ENCODE results near the gene PHGDH. TPM values are rescaled to one million over a fixed set of nuclear protein-coding genes. Genes with fewer than 3 reads are reported as not detected.

PHGDH gene
- total and polyA plus RNA-seq, 2 donors (not counting 1 experiment from before 2014, with no cell fraction given), result 1.2 to 3.9 TPM

GRCh38 chr1:119778359-119778758 lies 66.6 kb downstream of the PHGDH start:
- H3K36me3 ChIP-seq (replicated peaks in 1 of 2; ENCODE audit: control extremely low read depth in 1 of 2, control insufficient read depth in 1 of 2, extremely low read depth in 1 of 2, insufficient read depth in 2 of 2, low read length in 1 of 2), result no peaks in the 10 kb centered on the region
- Mint-ChIP-seq H3K4me1 (no peaks in the 10 kb centered on the region), H3K9me3 (ENCODE audit: insufficient read depth) (no peaks in the 10 kb centered on the region), H3K27me3 (peaks cover 15% of the 10 kb centered on the region), H3K4me3 (no peak overlapping the region), H3K27ac (no peak overlapping the region)
- H2AFZ ChIP-seq (ENCODE audit: insufficient read depth, low read depth, low read length, poor library complexity, severe bottlenecking), result no peak overlapping the region
- no peak for ATAC-seq (ENCODE audit: low read depth)
- H3K27ac ChIP-seq (ENCODE audit: low read length in 2 of 2), result no peak overlapping the region
- no peak overlapping the region for H3K9ac ChIP-seq (ENCODE audit: low read length)
- intact Hi-C loops (cut with micrococcal nuclease), result no loop called here
- no peaks in the 10 kb centered on the region for H3K79me2 ChIP-seq (ENCODE audit: control insufficient read depth, insufficient read depth, low read length)
- DNase-seq, result no peak
- whole genome bisulfite sequencing (ENCODE audit: insufficient coverage), result no CpG with 5 or more reads among the region's 6 CpGs
- H3K4me3 ChIP-seq (ENCODE audit: control extremely low read depth in 1 of 5, extremely low read depth in 1 of 5, insufficient read depth in 1 of 5, low read depth in 2 of 5, low read length in 4 of 5), result no peak overlapping the region
- H4K20me1 ChIP-seq (ENCODE audit: control insufficient read depth, insufficient read depth, low read length, poor library complexity, severe bottlenecking), result no peaks in the 10 kb centered on the region
- no peaks in the 10 kb centered on the region for H3K4me1 ChIP-seq (ENCODE audit: control insufficient read depth in 2 of 2, insufficient read depth in 2 of 2, low read length in 2 of 2)
- TF ChIP-seq EZH2 (IDR thresholded peaks at IDR 0.05; ENCODE audit: borderline replicate concordance, insufficient read depth, low read depth, low read length, poor library complexity, severe bottlenecking), result no peak
- TF ChIP-seq CTCF (IDR thresholded peaks at IDR 0.05), result no peak
- H3K9me3 ChIP-seq (ENCODE audit: control extremely low read depth in 1 of 3, control insufficient read depth in 2 of 3, insufficient read depth in 1 of 3, low read length in 2 of 3), result no peaks in the 10 kb centered on the region
- H3K4me2 ChIP-seq (replicated peaks; ENCODE audit: low read depth, low read length, poor library complexity, severe bottlenecking), result no peak overlapping the region
- H3K27me3 ChIP-seq (replicated peaks in 1 of 4; ENCODE audit: control extremely low read depth in 1 of 4, control insufficient read depth in 3 of 4, insufficient read depth in 4 of 4, low read length in 3 of 4), result no peaks in the 10 kb centered on the region
- ChIA-PET CTCF (no interaction called here), POLR2A (no interaction called here)

GRCh38 chr1:119778886-119779560 lies 67.3 kb downstream of the PHGDH start:
- H3K9me3 ChIP-seq (ENCODE audit: control extremely low read depth in 1 of 3, control insufficient read depth in 2 of 3, insufficient read depth in 1 of 3, low read length in 2 of 3), result no peaks in the 10 kb centered on the region
- H3K9ac ChIP-seq (ENCODE audit: low read length), result no peak overlapping the region
- ATAC-seq (ENCODE audit: low read depth), result no peak
- Mint-ChIP-seq H3K27ac (no peak overlapping the region), H3K4me3 (no peak overlapping the region), H3K4me1 (no peaks in the 10 kb centered on the region), H3K27me3 (peaks cover 17% of the 10 kb centered on the region), H3K9me3 (ENCODE audit: insufficient read depth) (no peaks in the 10 kb centered on the region)
- TF ChIP-seq EZH2 (IDR thresholded peaks at IDR 0.05; ENCODE audit: borderline replicate concordance, insufficient read depth, low read depth, low read length, poor library complexity, severe bottlenecking), result no peak
- TF ChIP-seq CTCF (IDR thresholded peaks at IDR 0.05), result no peak
- WGBS (ENCODE audit: insufficient coverage), result 93% methylated on average over 9 of the region's 13 CpGs
- intact Hi-C loops (cut with micrococcal nuclease), result no loop called here
- H3K27ac ChIP-seq (ENCODE audit: low read length in 2 of 2), result no peak overlapping the region
- H3K27me3 ChIP-seq (replicated peaks in 1 of 4; ENCODE audit: control extremely low read depth in 1 of 4, control insufficient read depth in 3 of 4, insufficient read depth in 4 of 4, low read length in 3 of 4), result no peaks in the 10 kb centered on the region
- no peak overlapping the region for H2AFZ ChIP-seq (ENCODE audit: insufficient read depth, low read depth, low read length, poor library complexity, severe bottlenecking)
- H3K79me2 ChIP-seq (ENCODE audit: control insufficient read depth, insufficient read depth, low read length), result no peaks in the 10 kb centered on the region
- no peak overlapping the region for H3K4me2 ChIP-seq (replicated peaks; ENCODE audit: low read depth, low read length, poor library complexity, severe bottlenecking)
- ChIA-PET CTCF (interaction anchor here (1.7 kb wide), 1 partner anchor 30 kb away, joined by 5 read pairs; no protein-coding TSS in a partner anchor), POLR2A (no interaction called here)
- no peaks in the 10 kb centered on the region for H3K4me1 ChIP-seq (ENCODE audit: control insufficient read depth in 2 of 2, insufficient read depth in 2 of 2, low read length in 2 of 2)
- H3K4me3 ChIP-seq (ENCODE audit: control extremely low read depth in 1 of 5, extremely low read depth in 1 of 5, insufficient read depth in 1 of 5, low read depth in 2 of 5, low read length in 4 of 5), result no peak overlapping the region
- no peaks in the 10 kb centered on the region for H4K20me1 ChIP-seq (ENCODE audit: control insufficient read depth, insufficient read depth, low read length, poor library complexity, severe bottlenecking)
- no peaks in the 10 kb centered on the region for H3K36me3 ChIP-seq (replicated peaks in 1 of 2; ENCODE audit: control extremely low read depth in 1 of 2, control insufficient read depth in 1 of 2, extremely low read depth in 1 of 2, insufficient read depth in 2 of 2, low read length in 1 of 2)
- DNase-seq, result no peak
